ENCODE data around the gene MRGPRG. TPM values are rescaled to one million over a fixed set of nuclear protein-coding genes. Genes with fewer than 3 reads are reported as not detected.
A peak's percentile ranks its signal among the peaks of the same experiment; 100 is the strongest.
"Not testable (repeated sequence)": the region's sequence is repeated elsewhere in the genome, so short reads cannot be mapped to it uniquely, and the experiment has no call there.

MRGPRG gene
- total RNA-seq, result not detected
- not detected for polyA plus RNA-seq
- long read RNA-seq, donor 1, result 0 reads
- long read RNA-seq, donor 2, result 0 reads
- long read RNA-seq, donor 3, result 0 reads

GRCh38 chr11:3218483-3219280 lies at the start of gene MRGPRG:
Gene MRGPRG, minus strand, starts transcription at chr11:3218813. Its CDS starts 0 bp downstream, at chr11:3218813.
- 82 to 87% (median 87%) methylated on average over 35 of the region's 35 CpGs for WGBS, 3 donors

GRCh38 chr11:3262548-3262947 lies 43.9 kb upstream of the MRGPRG start:
- H3K36me3 ChIP-seq; H3K27ac ChIP-seq; intact Hi-C loops (cut with DNase I); DNase-seq; H3K4me3 ChIP-seq; H3K27me3 ChIP-seq; H3K4me1 ChIP-seq (ENCODE audit: insufficient read depth); H3K9me3 ChIP-seq: not testable (repeated sequence)
- WGBS, 3 donors, result 52 to 80% (median 75%) methylated on average over 5 to 6 of the region's 7 CpGs

More at GRCh38 chr11:3218483-3219280, at the start of gene MRGPRG:
- H3K4me1 ChIP-seq (ENCODE audit: insufficient read depth), result no peaks in the 10 kb centered on the region
- TF ChIP-seq POLR2A (IDR thresholded peaks at IDR 0.05) (no peak), EP300 (IDR thresholded peaks at IDR 0.05) (no peak), CTCF (IDR thresholded peaks at IDR 0.05) (no peak)
- no peaks in the 10 kb centered on the region for H3K9me3 ChIP-seq
- H3K4me3 ChIP-seq, result no peak within 1 kb of the TSS
- intact Hi-C loops (cut with DNase I), result loop anchor here in 2 of 4 donors (5.0 to 10.0 kb wide), 2 partner anchors 114 to 181 kb away; no protein-coding TSS in a partner anchor
- no peaks in the 10 kb centered on the region for H3K36me3 ChIP-seq
- H3K27ac ChIP-seq, result no peak within 1 kb of the TSS
- H3K27me3 ChIP-seq, result no peaks in the 10 kb centered on the region
- DNase-seq, result peak in 4 of 5 donors; percentile 4 to 26 (median 6)

GRCh38 chr11:3261831-3262230 lies 43.2 kb upstream of the MRGPRG start:
- intact Hi-C loops (cut with DNase I), result not testable (repeated sequence)

GRCh38 chr11:3257509-3257908 lies 38.9 kb upstream of the MRGPRG start:
- intact Hi-C loops (cut with DNase I); H3K36me3 ChIP-seq; H3K9me3 ChIP-seq; H3K4me3 ChIP-seq; DNase-seq; H3K4me1 ChIP-seq (ENCODE audit: insufficient read depth); H3K27me3 ChIP-seq; H3K27ac ChIP-seq: not testable (repeated sequence)
- WGBS, 3 donors, result 78 to 88% (median 87%) methylated on average over 1 of the region's 1 CpG

More at GRCh38 chr11:3261831-3262230, 43.2 kb upstream of the MRGPRG start:
- WGBS, 3 donors, result 38 to 69% (median 56%) methylated on average over 4 to 6 of the region's 8 CpGs
- not testable (repeated sequence) for H3K4me3 ChIP-seq; H3K36me3 ChIP-seq; H3K27me3 ChIP-seq; H3K4me1 ChIP-seq (ENCODE audit: insufficient read depth); DNase-seq; H3K9me3 ChIP-seq; H3K27ac ChIP-seq

GRCh38 chr11:3255241-3255640 lies 36.6 kb upstream of the MRGPRG start:
- WGBS, 3 donors, result 93 to 100% (median 98%) methylated on average over 1 to 4 of the region's 12 CpGs

GRCh38 chr11:3254773-3255172 lies 36.2 kb upstream of the MRGPRG start:
- H3K4me1 ChIP-seq (ENCODE audit: insufficient read depth); H3K4me3 ChIP-seq; H3K27me3 ChIP-seq; H3K36me3 ChIP-seq; DNase-seq; H3K9me3 ChIP-seq; H3K27ac ChIP-seq; intact Hi-C loops (cut with DNase I): not testable (repeated sequence)
- WGBS, 3 donors, result no CpG with 5 or more reads among the region's 14 CpGs

More at GRCh38 chr11:3255241-3255640, 36.6 kb upstream of the MRGPRG start:
- intact Hi-C loops (cut with DNase I); H3K36me3 ChIP-seq; H3K9me3 ChIP-seq; H3K4me1 ChIP-seq (ENCODE audit: insufficient read depth); DNase-seq; H3K27me3 ChIP-seq; H3K4me3 ChIP-seq; H3K27ac ChIP-seq: not testable (repeated sequence)

GRCh38 chr11:3245071-3245470 lies 26.5 kb upstream of the MRGPRG start:
- no peaks in the 10 kb centered on the region for H3K4me1 ChIP-seq (ENCODE audit: insufficient read depth)
- TF ChIP-seq CTCF (IDR thresholded peaks at IDR 0.05) (no peak), EP300 (IDR thresholded peaks at IDR 0.05) (no peak), POLR2A (IDR thresholded peaks at IDR 0.05) (no peak)
- intact Hi-C loops (cut with DNase I), result no loop called here
- H3K36me3 ChIP-seq, result no peaks in the 10 kb centered on the region
- no peak overlapping the region for H3K27ac ChIP-seq
- H3K4me3 ChIP-seq, result no peak overlapping the region
- DNase-seq, result no peak
- H3K27me3 ChIP-seq, result no peaks in the 10 kb centered on the region
- no peaks in the 10 kb centered on the region for H3K9me3 ChIP-seq
